ENCODE results near the gene PEF1.

Gene PEF1

DNA sequence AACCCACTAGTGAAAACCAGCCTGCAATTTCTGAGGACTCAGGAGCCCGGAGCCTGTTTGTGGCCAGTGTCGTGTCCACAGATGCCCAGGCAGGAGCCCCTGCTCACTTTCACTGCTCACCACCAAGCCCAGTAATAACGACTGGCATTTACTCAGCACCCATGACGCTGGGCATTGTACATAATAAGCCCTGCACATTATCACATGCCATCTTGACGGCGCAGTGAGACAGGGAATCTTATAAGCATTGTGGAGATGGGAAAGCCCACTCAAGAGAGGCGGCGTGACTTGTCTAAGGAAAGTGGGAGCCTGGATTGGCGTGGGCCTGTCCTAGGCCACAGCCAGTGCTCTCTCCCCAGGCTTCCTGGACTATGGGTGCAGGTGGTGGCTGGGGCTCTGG, 28.8 kb upstream of the PEF1 start:
- TF ChIP-seq, protein P1, sequence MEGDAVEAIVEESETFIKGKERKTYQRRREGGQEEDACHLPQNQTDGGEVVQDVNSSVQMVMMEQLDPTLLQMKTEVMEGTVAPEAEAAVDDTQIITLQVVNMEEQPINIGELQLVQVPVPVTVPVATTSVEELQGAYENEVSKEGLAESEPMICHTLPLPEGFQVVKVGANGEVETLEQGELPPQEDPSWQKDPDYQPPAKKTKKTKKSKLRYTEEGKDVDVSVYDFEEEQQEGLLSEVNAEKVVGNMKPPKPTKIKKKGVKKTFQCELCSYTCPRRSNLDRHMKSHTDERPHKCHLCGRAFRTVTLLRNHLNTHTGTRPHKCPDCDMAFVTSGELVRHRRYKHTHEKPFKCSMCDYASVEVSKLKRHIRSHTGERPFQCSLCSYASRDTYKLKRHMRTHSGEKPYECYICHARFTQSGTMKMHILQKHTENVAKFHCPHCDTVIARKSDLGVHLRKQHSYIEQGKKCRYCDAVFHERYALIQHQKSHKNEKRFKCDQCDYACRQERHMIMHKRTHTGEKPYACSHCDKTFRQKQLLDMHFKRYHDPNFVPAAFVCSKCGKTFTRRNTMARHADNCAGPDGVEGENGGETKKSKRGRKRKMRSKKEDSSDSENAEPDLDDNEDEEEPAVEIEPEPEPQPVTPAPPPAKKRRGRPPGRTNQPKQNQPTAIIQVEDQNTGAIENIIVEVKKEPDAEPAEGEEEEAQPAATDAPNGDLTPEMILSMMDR (IDR thresholded peaks at IDR 0.05; ENCODE audit: low read depth, low read length) = no peak
- no peak for DNase-seq (ENCODE audit: low read depth in 2 of 2)
- no peak overlapping the region for H3K4me3 ChIP-seq (replicated peaks in 1 of 2; ENCODE audit: low read depth in 2 of 2, low read length in 2 of 2)

DNA sequence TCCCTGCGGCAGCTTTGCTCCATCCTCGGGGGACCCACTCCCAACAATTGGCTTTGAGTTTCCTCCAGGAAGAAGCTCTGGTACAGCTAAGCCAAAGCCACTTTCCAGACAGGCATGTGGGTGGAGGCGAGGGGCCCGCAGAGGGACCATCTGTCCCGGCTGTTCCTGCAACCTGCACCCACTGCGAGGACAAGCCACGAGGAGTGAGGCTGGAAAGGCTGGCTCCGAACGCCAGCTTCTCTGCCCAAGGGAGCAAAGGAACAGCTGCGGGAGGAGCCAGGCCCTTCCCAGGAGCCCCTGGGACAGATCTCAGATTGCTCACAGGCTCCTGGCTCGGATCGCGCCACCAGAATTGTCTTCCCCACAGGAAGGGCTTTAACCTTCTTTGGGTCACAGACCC, 28.3 kb upstream of the PEF1 start:
- TF ChIP-seq, protein P1 (IDR thresholded peaks at IDR 0.05; ENCODE audit: low read depth, low read length) = no peak
- H3K4me3 ChIP-seq (replicated peaks in 1 of 2; ENCODE audit: low read depth in 2 of 2, low read length in 2 of 2) = no peak overlapping the region
- no peak for DNase-seq (ENCODE audit: low read depth in 2 of 2)

DNA sequence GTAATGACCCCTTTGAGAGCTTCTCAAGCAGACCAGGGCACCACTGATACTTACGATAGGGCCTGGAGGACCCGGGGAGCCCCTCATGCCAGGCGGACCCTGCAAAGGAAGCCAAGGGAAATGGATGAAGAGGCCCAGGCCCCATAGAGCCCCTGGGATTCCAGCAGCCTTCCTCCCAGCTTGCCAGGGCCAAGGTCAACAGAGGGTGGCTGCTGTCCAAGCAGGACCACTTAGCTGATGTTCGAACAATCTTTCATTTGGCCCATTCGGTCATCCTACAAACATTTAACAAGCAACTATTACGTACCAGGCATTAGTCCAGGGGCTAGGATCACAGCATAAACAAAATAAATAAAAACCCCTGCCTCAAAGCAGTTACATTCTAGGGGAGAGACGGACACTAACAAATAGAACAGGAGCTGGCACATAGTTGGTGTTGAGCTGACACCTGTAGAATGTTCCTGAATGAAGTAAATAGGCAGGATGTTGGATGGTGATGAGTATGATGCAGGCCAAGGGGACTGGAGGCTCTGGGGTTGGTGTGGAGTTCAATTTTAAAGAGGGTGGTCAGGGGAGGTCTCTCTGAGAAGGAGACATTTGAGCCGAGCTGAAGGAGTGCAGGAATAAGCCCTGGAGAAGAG, 27.0 kb upstream of the PEF1 start:
- DNase-seq (ENCODE audit: low read depth in 2 of 2) = no peak
- no peak overlapping the region for H3K4me3 ChIP-seq (replicated peaks in 1 of 2; ENCODE audit: low read depth in 2 of 2, low read length in 2 of 2)
- TF ChIP-seq, protein P1 (IDR thresholded peaks at IDR 0.05; ENCODE audit: low read depth, low read length) = no peak

DNA sequence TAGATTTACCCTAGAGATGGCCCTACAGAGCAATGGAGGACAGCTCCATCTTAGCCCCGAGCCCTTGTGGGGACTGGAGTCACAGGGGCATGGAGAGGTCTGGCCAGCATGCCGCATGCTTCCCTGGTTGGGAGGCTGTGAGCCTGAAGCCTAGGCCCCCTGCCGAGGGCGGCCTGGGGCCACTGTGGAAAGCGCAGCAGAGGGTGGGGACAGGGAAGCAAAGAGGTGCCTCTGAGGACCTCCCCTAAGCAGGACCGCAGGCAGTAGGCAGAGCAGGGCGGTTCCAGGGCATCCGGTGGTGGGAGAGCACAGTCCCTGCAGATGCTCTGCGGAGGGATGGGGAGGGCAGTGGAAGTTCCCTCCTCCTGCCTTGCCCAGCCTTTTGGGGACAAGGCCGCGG, 26.5 kb upstream of the PEF1 start:
- no peak overlapping the region for H3K4me3 ChIP-seq (replicated peaks in 1 of 2; ENCODE audit: low read depth in 2 of 2, low read length in 2 of 2)
- TF ChIP-seq, protein P1 (IDR thresholded peaks at IDR 0.05; ENCODE audit: low read depth, low read length) = no peak
- no peak for DNase-seq (ENCODE audit: low read depth in 2 of 2)

DNA sequence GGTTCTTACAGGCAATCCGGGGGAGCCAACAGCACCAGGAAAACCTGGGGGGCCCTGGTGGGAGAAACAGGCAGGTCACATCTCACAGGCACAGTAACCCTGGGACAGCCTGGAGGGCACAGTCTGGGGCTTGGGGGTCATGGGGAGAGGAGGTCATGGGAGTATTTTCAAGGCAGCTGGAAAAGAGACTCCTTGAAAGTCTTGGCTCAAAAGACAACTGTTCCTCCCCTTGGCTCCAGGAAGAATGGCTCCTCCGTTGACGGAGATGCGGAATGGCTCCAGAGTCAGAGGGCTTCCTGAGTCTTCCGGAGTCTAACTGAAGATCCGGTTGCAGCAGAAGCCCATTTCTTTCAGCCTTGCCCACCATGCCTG, 25.9 kb upstream of the PEF1 start:
- TF ChIP-seq, protein P1 (IDR thresholded peaks at IDR 0.05; ENCODE audit: low read depth, low read length) = no peak
- peak in 1 of 2 donors; percentile 17 for DNase-seq (ENCODE audit: low read depth in 2 of 2)
- H3K4me3 ChIP-seq (replicated peaks in 1 of 2; ENCODE audit: low read depth in 2 of 2, low read length in 2 of 2) = peak overlapping the region in 1 of 2 donors; percentile 37

DNA sequence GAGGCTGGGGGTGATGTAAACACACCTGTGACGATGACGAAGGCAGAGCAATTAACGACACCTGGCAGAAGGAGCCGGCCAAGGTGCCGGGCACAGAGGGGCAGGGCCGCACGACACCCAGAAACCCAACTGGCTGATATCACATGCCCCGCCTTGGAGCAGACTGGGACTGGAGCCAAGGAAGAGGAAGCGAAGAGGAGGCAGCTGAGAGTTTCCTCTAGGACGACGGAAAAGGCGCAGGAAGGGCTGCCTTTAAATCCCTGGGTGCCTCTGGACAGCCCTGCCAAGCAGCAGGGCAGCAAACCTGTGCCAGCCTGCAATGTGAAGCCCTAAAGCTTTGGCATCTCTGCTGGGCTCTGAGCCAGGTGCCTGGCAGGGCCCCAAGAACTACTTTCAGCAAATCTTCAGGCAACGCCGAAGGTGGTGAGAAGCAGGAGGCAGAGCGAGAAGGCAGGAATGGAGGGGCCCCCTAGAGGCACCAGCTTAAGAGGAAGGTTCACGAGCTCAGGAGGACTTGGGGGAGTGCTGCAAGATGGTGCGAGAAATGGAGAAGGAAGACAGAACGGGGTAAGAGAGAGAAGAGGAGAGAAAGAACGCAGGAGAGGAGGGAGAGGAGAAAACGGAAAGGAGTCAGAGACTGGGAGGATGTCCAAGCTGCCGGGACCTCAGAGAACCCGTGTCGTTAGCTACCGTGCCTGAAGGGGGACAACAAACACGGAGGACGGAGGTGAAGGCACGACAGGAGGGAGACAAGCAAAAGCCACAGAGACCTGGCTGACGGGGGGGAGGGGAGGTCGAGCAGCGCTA, 25.3 kb upstream of the PEF1 start:
- TF ChIP-seq, protein P1 (IDR thresholded peaks at IDR 0.05; ENCODE audit: low read depth, low read length) = peak; percentile 20
- peak overlapping the region; percentile 17 to 37 for H3K4me3 ChIP-seq (replicated peaks in 1 of 2; ENCODE audit: low read depth in 2 of 2, low read length in 2 of 2)
- peak; percentile 63 to 73 for DNase-seq (ENCODE audit: low read depth in 2 of 2)
